Esophagus squamous epithelium (tissue), 5 donors: ENCODE results near the gene SEMA6B. TPM values are rescaled to one million over a fixed set of nuclear protein-coding genes. Genes with fewer than 3 reads are reported as not detected.
A peak's percentile ranks its signal among the peaks of the same experiment; 100 is the strongest.

Experiments used
- DNase-seq: peaks from one replicate; lab custom pipeline; 2025; lab: John Stamatoyannopoulos, UW
- H3K27ac ChIP-seq, 4 donors: fragments of 200-600 bp; sonication (generic); one replicate each; pipeline ENCODE4 v1.5.1; 2016 to 2019; ENCODE audit warnings: mild to moderate bottlenecking in 1 of 4
- H3K27me3 ChIP-seq, 4 donors: fragments of 200-600 bp; sonication (generic); 1 replicate in 3 of 4; 2 replicates in 1 of 4; pipeline versions ENCODE4 v1.5.1 to v1.6.0; 2017 to 2021; ENCODE audit warnings: antibody characterized with exemption in 1 of 4
- H3K36me3 ChIP-seq, 3 donors: fragments of 200-600 bp; sonication (generic); one replicate each; pipeline ENCODE4 v1.5.1; 2016 to 2019
- H3K4me1 ChIP-seq, 3 donors: fragments of 200-600 bp; sonication (generic); one replicate each; pipeline ENCODE4 v1.5.1; 2017 to 2019
- H3K4me3 ChIP-seq, 4 donors: fragments of 200-600 bp; sonication (generic); 1 replicate in 3 of 4; 2 replicates in 1 of 4; pipeline ENCODE4 v1.5.1; 2016 to 2019; ENCODE audit warnings: mild to moderate bottlenecking in 2 of 4, moderate library complexity in 1 of 4
- H3K9me3 ChIP-seq, 3 donors: fragments of 200-600 bp; sonication (generic); one replicate each; pipeline ENCODE4 v1.5.1; 2016 to 2019
- CTCF ChIP-seq, 6 experiments: fragments of 450-650 bp in 4 of 6; fragments of 200-600 bp in 2 of 6; sonication (generic) in 2 of 6; IDR thresholded peaks; one replicate each; pipeline ENCODE4 v1.5.1; 2016 to 2019; ENCODE audit warnings: antibody characterized with exemption in 6 of 6, mild to moderate bottlenecking in 4 of 6, moderate library complexity in 4 of 6
- POLR2A ChIP-seq, 4 donors: fragments of 450-650 bp; IDR thresholded peaks; one replicate each; pipeline ENCODE4 v1.6.1; 2017; ENCODE audit warnings: antibody characterized with exemption in 4 of 4, mild to moderate bottlenecking in 4 of 4, moderate library complexity in 3 of 4
- WGBS, 2 donors: methylation state at CpG; one replicate each; pipeline ENCODE4 v1.1.5; 2018; 5-methylcytosine and 5-hydroxymethylcytosine counted together
- intact Hi-C: fragments of 100-400 bp; cut with DNase I; formaldehyde crosslinking; loops from one replicate; pipeline ENCODE4 v1.15.0; 2022
- total RNA-seq, 4 donors: library from RNA; depleted of rRNA; stranded (reverse); fragments of >200 nt; gene quantifications; one replicate each; pipeline ENCODE4 v1.1.0, GENCODE V29; 2016
- donor health status: DM: yes; HTN: yes; CAD: no.

The SEMA6B gene
- total RNA-seq, 4 donors from 2014 or later = 0.61 to 4.3 (median 1.8) TPM

GRCh38 chr19:4541114-4541805 lies 18.2 kb downstream of the SEMA6B start:
- Histone ChIP-seq H3K36me3 (no peaks in the 10 kb centered on the region), H3K4me1 (peaks cover 6 to 45% (median 13%) of the 10 kb centered on the region in 3 donors), H3K4me3 (no peak overlapping the region), H3K27me3 (peaks cover 0 to 32% (median 0%) of the 10 kb centered on the region in 4 donors), H3K27ac (peak overlapping the region in 2 of 4 donors; percentile 39 to 84), H3K9me3 (no peaks in the 10 kb centered on the region)
- intact Hi-C loops = no loop called here
- 81 to 86% methylated on average over 6 to 8 of the region's 12 CpGs for WGBS, 2 donors
- TF ChIP-seq CTCF (IDR thresholded peaks at IDR 0.05) (no peak), POLR2A (IDR thresholded peaks at IDR 0.05) (no peak)
- DNase-seq = no peak

DNA sequence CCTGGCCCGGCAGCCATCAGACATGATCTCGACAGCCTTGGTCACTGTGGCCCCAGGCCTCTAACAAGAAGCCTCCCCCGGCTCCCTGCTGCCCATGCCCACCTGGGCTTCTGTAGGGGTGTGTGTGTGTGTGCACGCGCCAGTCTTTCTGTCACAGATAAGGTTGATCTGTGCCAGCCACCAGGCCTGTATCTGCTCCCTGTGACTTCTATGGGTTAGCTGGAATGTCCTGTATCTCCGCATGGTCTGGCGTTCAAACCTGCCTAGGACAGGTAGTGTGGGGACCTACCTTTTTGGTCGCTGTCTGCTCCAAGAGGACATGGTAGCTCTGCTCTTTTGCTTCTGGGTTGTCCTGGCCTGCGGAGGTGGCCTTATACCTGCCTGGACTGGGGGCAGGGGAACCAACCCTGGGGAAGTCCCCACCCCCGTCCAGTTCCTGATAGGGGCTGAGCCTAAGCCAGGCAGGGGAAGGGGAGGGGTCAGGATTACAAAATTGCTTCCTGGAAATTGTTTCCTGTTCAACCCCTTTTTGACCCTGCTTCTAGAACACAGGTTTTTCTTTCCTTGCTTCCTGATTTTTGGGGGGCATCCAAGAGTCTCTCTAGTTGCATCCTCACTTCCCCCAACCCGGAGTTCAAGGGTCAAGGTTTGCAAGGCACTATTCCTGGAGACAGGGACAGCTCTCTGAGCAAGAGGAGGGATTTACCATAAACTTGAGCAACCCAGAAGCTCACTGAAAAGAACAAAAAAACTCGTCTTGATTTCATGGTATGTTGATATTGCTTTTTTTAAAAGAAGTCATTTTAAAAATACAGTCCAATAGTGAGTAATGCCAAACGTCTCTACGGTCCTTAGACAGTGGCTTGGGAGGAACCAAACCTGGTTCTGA lies 19.5 kb downstream of the SEMA6B start, which contains the start of gene LRG1:
TSS of gene LRG1 (minus strand) at position 344 of the 889 bp plus-strand sequence. CDS start at position 321, 23 bp downstream.
- Histone ChIP-seq H3K27ac (peak within 1 kb of the TSS; percentile 46 to 84 (median 75)), H3K4me3 (peak within 1 kb of the TSS; percentile 1 to 59 (median 24)), H3K36me3 (no peaks in the 10 kb centered on the region), H3K27me3 (peaks cover 0 to 45% (median 0%) of the 10 kb centered on the region in 4 donors), H3K9me3 (no peaks in the 10 kb centered on the region), H3K4me1 (peaks cover 11 to 54% (median 20%) of the 10 kb centered on the region in 3 donors)
- intact Hi-C loops = no loop called here
- DNase-seq = no peak
- TF ChIP-seq POLR2A (IDR thresholded peaks at IDR 0.05) = no peak
- no peak for TF ChIP-seq CTCF (IDR thresholded peaks at IDR 0.05)
- 28 to 33% methylated on average over 7 to 11 of the region's 14 CpGs for WGBS, 2 donors

DNA sequence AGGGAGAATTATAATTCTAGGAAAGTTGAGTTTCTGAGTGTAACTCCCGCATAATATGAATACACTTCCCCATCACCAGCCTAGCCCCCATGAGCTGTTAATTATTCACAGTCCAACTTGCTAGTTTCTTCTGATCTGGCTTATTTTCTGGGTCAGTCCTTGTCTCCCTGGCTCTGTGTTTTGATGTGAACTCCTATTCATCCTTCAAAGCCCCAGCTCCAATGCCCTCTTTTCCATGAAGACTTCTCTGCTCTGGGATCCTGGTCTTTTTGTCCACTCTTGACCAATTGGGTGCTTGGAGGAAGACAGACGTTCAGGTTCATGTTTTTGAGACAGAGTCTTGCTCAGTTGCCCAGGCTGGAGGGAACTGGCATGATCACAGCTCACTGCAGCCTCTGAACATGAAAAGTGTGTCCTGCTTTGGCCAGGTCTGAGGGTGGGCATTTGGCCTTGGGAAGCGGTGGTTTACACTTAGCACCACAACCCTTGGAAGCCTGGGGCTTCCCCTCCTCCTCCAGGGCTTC lies 20.3 kb downstream of the SEMA6B start:
- H3K4me3 ChIP-seq = peak overlapping the region; percentile 1 to 59 (median 24)
- H3K27ac ChIP-seq = peak overlapping the region; percentile 46 to 84 (median 75)
- H3K36me3 ChIP-seq = no peaks in the 10 kb centered on the region
- intact Hi-C loops = no loop called here
- TF ChIP-seq CTCF (IDR thresholded peaks at IDR 0.05) (no peak), POLR2A (IDR thresholded peaks at IDR 0.05) (no peak)
- peaks cover 14 to 59% (median 24%) of the 10 kb centered on the region in 3 donors for H3K4me1 ChIP-seq
- no peaks in the 10 kb centered on the region for H3K9me3 ChIP-seq
- 69 to 76% methylated on average over 2 to 3 of the region's 3 CpGs for WGBS, 2 donors
- no peak for DNase-seq
- peaks cover 0 to 47% (median 0%) of the 10 kb centered on the region in 4 donors for H3K27me3 ChIP-seq

DNA sequence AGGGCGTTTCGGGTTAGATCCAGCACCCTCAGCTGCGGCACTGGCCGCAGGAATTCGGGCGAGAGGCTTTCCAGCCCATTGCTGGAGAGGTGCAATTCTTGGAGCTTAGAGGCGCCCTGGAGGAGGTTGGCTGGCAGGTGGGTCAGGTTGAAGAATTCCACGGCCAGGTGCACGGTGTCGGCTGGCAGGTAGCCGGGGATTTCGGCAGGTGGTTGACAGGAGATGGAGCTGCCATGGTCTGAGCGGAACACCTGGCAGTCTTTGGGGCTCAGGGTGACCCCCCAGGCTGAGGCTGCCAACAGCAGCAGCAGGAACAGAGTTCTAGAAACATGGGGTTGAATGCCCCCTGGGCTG lies 20.9 kb downstream of the SEMA6B start:
- Histone ChIP-seq H3K27ac (no peak overlapping the region), H3K36me3 (no peaks in the 10 kb centered on the region), H3K9me3 (no peaks in the 10 kb centered on the region), H3K27me3 (peaks cover 0 to 47% (median 0%) of the 10 kb centered on the region in 4 donors), H3K4me3 (peak overlapping the region in 1 of 4 donors; percentile 59), H3K4me1 (peaks cover 14 to 59% (median 24%) of the 10 kb centered on the region in 3 donors)
- intact Hi-C loops = no loop called here
- 78 to 94% methylated on average over 5 to 9 of the region's 13 CpGs for WGBS, 2 donors
- TF ChIP-seq CTCF (IDR thresholded peaks at IDR 0.05) (no peak), POLR2A (IDR thresholded peaks at IDR 0.05) (no peak)
- DNase-seq = no peak
